DND-41 (cell line): ENCODE results near the gene LRG1.

Experiments
- EZH2 ChIP-seq: IDR thresholded peaks from 3 replicates; pipeline ENCODE4 v1.6.1; 2012; ENCODE audit warnings: borderline replicate concordance, low read depth, mild to moderate bottlenecking, moderate library complexity, low read length, inconsistent platforms; ENCODE audit not compliant: severe bottlenecking
- TF ChIP-seq, protein P1 (sequence below): IDR thresholded peaks from 2 replicates; pipeline ENCODE4 v1.5.1; 2012; ENCODE audit warnings: borderline replicate concordance, low read length, moderate library complexity, mild to moderate bottlenecking; ENCODE audit not compliant: poor library complexity, severe bottlenecking; ENCODE audit errors: extremely low read depth

DNA sequence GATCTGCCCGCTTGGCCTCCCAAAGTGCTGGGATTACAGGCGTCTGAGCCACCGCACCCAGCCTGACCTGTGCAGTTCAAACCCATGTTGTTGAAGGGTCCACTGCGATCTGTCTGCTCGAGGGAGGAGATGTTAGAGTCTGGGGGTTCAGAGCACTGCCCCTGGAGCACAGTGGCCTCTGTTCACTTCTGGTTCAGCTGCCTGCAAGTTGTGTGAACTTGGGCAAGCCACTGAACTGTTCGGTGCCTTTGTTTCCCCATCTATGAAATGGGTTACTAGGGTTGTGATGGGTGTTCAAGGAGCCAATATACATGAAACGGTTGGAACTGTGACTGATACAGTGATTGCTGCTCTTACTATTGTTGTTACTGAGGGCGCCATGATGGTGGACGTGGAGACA, 6.5 kb downstream of the LRG1 start:
- TF ChIP-seq, protein P1, sequence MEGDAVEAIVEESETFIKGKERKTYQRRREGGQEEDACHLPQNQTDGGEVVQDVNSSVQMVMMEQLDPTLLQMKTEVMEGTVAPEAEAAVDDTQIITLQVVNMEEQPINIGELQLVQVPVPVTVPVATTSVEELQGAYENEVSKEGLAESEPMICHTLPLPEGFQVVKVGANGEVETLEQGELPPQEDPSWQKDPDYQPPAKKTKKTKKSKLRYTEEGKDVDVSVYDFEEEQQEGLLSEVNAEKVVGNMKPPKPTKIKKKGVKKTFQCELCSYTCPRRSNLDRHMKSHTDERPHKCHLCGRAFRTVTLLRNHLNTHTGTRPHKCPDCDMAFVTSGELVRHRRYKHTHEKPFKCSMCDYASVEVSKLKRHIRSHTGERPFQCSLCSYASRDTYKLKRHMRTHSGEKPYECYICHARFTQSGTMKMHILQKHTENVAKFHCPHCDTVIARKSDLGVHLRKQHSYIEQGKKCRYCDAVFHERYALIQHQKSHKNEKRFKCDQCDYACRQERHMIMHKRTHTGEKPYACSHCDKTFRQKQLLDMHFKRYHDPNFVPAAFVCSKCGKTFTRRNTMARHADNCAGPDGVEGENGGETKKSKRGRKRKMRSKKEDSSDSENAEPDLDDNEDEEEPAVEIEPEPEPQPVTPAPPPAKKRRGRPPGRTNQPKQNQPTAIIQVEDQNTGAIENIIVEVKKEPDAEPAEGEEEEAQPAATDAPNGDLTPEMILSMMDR = no peak
- no peak for TF ChIP-seq EZH2
